PC-9 (cell line): ENCODE results near the gene CLDND1. TPM values are rescaled to one million over a fixed set of nuclear protein-coding genes. Genes with fewer than 3 reads are reported as not detected.
A peak's percentile ranks its signal among the peaks of the same experiment; 100 is the strongest.

Source experiments
- BruUV-seq: library from RNA; stranded (reverse); fragments of 400-500 nt; replicated peaks from 2 replicates; lab custom pipeline; 2021; lab: Mats Ljungman, UMichigan
- CTCF ChIA-PET: fragments of 300-600 bp; sonication (Branson Sonifier 250); formaldehyde crosslinking; loops from one replicate; lab custom pipeline; 2022; ENCODE audit warnings: antibody characterized with exemption; lab: Charles Lee
- POLR2A ChIA-PET: fragments of 300-600 bp; sonication (Branson Sonifier 250); formaldehyde crosslinking; loops from one replicate; lab custom pipeline; 2022; ENCODE audit warnings: antibody characterized with exemption; ENCODE audit not compliant: unreplicated experiment; lab: Charles Lee
- DNase-seq, 2 experiments: peaks; one replicate each; pipeline versions ENCODE4 v3.0.0 to v3.0.0-alpha.2; 2015 to 2022; ENCODE audit warnings: mixed read lengths in 1 of 2
- H2AFZ ChIP-seq: fragments of 200-600 bp; sonication (generic); 2 replicates; pipeline ENCODE4 v1.8.1; 2017; ENCODE audit warnings: antibody characterized with exemption
- H3F3A ChIP-seq: fragments of 200-600 bp; sonication (generic); 2 replicates; pipeline ENCODE4 v1.8.1; 2017; ENCODE audit warnings: antibody characterized with exemption, mild to moderate bottlenecking, low read depth; ENCODE audit not compliant: insufficient read depth
- H3K27ac ChIP-seq: fragments of 200-600 bp; sonication (generic); 2 replicates; pipeline ENCODE4 v1.6.1; 2016; ENCODE audit warnings: mixed run types
- H3K27me3 ChIP-seq: fragments of 200-600 bp; sonication (generic); 2 replicates; pipeline ENCODE4 v1.6.1; 2016; ENCODE audit warnings: low read depth, mixed run types; ENCODE audit not compliant: insufficient read depth
- H3K36me3 ChIP-seq: fragments of 200-600 bp; sonication (generic); 2 replicates; pipeline ENCODE4 v1.6.1; 2016; ENCODE audit warnings: low read depth, mixed run types
- H3K4me1 ChIP-seq: fragments of 200-600 bp; sonication (generic); replicated peaks from 2 replicates; pipeline ENCODE4 v1.6.1; 2016; ENCODE audit warnings: mixed run types; ENCODE audit not compliant: insufficient read depth
- H3K4me2 ChIP-seq: fragments of 200-600 bp; sonication (generic); 2 replicates; pipeline ENCODE4 v1.6.1; 2017; ENCODE audit warnings: mixed run types
- H3K4me3 ChIP-seq: fragments of 200-600 bp; sonication (generic); 2 replicates; pipeline ENCODE4 v1.6.1; 2016; ENCODE audit warnings: mixed run types
- H3K79me2 ChIP-seq: fragments of 200-600 bp; sonication (generic); 2 replicates; pipeline ENCODE4 v1.6.1; 2017; ENCODE audit warnings: low read depth, mixed run types
- H3K9me2 ChIP-seq: fragments of 200-600 bp; sonication (generic); 2 replicates; pipeline ENCODE4 v1.8.1; 2017; ENCODE audit warnings: mild to moderate bottlenecking; ENCODE audit not compliant: insufficient read depth
- H3K9me3 ChIP-seq: fragments of 200-600 bp; sonication (generic); 2 replicates; pipeline ENCODE4 v1.8.1; 2016; ENCODE audit warnings: low read depth; ENCODE audit not compliant: insufficient read depth
- H4K20me1 ChIP-seq: fragments of 200-600 bp; sonication (generic); 2 replicates; pipeline ENCODE4 v1.8.1; 2017; ENCODE audit not compliant: insufficient read depth
- EZH2 ChIP-seq: fragments of 200-600 bp; sonication (generic); IDR thresholded peaks from 2 replicates; pipeline ENCODE4 v1.8.0; 2017; ENCODE audit warnings: antibody characterized with exemption, low read depth
- intact Hi-C: fragments of 100-400 bp; cut with micrococcal nuclease; formaldehyde crosslinking; loops from one replicate; pipeline ENCODE4 v1.10.0; 2022; ENCODE audit not compliant: unreplicated experiment
- total RNA-seq: library from RNA; stranded (reverse); gene quantifications from 2 replicates; pipeline ENCODE4 v1.2.3, GENCODE V29; 2021
- TF ChIP-seq, protein P1 (sequence below): fragments of 200-600 bp; sonication (generic); conservative IDR thresholded peaks from 2 replicates; pipeline ENCODE4 v1.6.1; 2017; ENCODE audit warnings: mixed run types, antibody characterized with exemption, mild to moderate bottlenecking, moderate library complexity

The CLDND1 gene
- total RNA-seq, 1 experiment from 2014 or later = 143 TPM

DNA sequence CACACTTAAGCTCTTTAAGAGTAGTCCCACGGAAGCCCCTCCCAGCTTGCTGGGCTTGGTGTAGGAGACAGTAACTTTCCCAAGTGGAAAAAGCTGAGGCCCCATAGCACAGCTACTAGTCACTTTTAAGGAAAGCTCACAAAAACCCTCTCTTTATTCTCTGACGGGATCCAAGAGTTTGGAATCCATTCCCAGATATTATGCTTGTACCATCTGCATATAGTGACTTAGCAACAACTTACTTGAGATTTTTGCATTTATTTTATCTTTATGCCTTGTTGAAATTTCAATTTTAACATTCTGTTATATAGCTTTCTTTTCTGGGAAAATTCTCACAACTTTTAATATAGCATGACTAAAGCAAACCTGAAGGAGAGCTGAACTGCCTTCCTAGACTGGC is 28.5 kb upstream of the CLDND1 start:
- H3K36me3 ChIP-seq = no peaks in the 10 kb centered on the region
- H3F3A ChIP-seq = no peaks in the 10 kb centered on the region
- no peaks in the 10 kb centered on the region for H3K4me1 ChIP-seq
- H3K4me2 ChIP-seq = no peak overlapping the region
- H3K9me3 ChIP-seq = no peaks in the 10 kb centered on the region
- no peak overlapping the region for H2AFZ ChIP-seq
- no peaks in the 10 kb centered on the region for H4K20me1 ChIP-seq
- ChIA-PET POLR2A (no interaction called here), CTCF (no interaction called here)
- TF ChIP-seq, protein P1, sequence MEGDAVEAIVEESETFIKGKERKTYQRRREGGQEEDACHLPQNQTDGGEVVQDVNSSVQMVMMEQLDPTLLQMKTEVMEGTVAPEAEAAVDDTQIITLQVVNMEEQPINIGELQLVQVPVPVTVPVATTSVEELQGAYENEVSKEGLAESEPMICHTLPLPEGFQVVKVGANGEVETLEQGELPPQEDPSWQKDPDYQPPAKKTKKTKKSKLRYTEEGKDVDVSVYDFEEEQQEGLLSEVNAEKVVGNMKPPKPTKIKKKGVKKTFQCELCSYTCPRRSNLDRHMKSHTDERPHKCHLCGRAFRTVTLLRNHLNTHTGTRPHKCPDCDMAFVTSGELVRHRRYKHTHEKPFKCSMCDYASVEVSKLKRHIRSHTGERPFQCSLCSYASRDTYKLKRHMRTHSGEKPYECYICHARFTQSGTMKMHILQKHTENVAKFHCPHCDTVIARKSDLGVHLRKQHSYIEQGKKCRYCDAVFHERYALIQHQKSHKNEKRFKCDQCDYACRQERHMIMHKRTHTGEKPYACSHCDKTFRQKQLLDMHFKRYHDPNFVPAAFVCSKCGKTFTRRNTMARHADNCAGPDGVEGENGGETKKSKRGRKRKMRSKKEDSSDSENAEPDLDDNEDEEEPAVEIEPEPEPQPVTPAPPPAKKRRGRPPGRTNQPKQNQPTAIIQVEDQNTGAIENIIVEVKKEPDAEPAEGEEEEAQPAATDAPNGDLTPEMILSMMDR = no peak
- TF ChIP-seq EZH2 = no peak
- no peaks in the 10 kb centered on the region for H3K79me2 ChIP-seq
- no TSS peak for BruUV-seq
- no peak overlapping the region for H3K27ac ChIP-seq
- H3K9me2 ChIP-seq = no peaks in the 10 kb centered on the region
- H3K4me3 ChIP-seq = no peak overlapping the region
- intact Hi-C loops = no loop called here
- no peaks in the 10 kb centered on the region for H3K27me3 ChIP-seq
- DNase-seq = no peak

DNA sequence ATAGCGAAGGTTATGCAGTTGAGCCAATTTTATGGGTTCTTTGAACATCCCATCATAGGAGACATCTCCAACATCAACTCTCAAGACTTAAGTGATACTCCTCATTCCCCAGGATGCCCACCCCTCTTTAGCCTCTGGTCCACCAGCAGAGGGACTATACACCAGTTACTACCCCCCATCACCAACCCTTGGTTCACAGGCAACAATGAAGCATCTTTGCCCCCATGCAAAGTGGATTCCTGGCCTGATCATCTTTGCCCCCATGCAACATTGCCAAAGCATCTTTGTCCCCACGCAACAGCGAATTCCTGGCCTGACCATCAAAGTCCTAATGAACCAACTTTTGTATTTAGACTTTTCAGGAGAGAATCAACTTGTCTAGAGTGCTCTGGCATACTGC is 28.1 kb upstream of the CLDND1 start:
- Histone ChIP-seq H3K36me3 (no peaks in the 10 kb centered on the region), H3K9me3 (no peaks in the 10 kb centered on the region), H3K4me2 (no peak overlapping the region), H3K27ac (no peak overlapping the region), H4K20me1 (no peaks in the 10 kb centered on the region), H3F3A (no peaks in the 10 kb centered on the region), H3K4me3 (no peak overlapping the region), H3K27me3 (no peaks in the 10 kb centered on the region), H2AFZ (no peak overlapping the region), H3K4me1 (no peaks in the 10 kb centered on the region), H3K79me2 (no peaks in the 10 kb centered on the region), H3K9me2 (no peaks in the 10 kb centered on the region)
- DNase-seq = peak in 1 of 2 experiments; percentile 26
- TF ChIP-seq EZH2 = no peak
- TF ChIP-seq, protein P1 = no peak
- intact Hi-C loops = no loop called here
- ChIA-PET CTCF (no interaction called here), POLR2A (no interaction called here)
- BruUV-seq = no TSS peak

GRCh38 chr3:98548544-98548943 is 25.8 kb upstream of the CLDND1 start:
- intact Hi-C loops = no loop called here
- H3K79me2 ChIP-seq = no peaks in the 10 kb centered on the region
- BruUV-seq = no TSS peak
- no peaks in the 10 kb centered on the region; the same call in 1 of the 2 replicates for H3K9me3 ChIP-seq
- H3K36me3 ChIP-seq = no peaks in the 10 kb centered on the region
- H3K27ac ChIP-seq = no peak overlapping the region
- no peaks in the 10 kb centered on the region for H4K20me1 ChIP-seq
- no peaks in the 10 kb centered on the region for H3K4me1 ChIP-seq
- H3K4me3 ChIP-seq = no peak overlapping the region
- no peaks in the 10 kb centered on the region for H3F3A ChIP-seq
- CTCF ChIA-PET = no interaction called here
- H3K4me2 ChIP-seq = no peak overlapping the region
- POLR2A ChIA-PET = no interaction called here
- no peak for DNase-seq
- no peaks in the 10 kb centered on the region for H3K27me3 ChIP-seq
- H2AFZ ChIP-seq = 0 out of 2 replicates have a peak overlapping the region, but pooled peaks have one; percentile 3
- TF ChIP-seq, protein P1 = no peak
- TF ChIP-seq EZH2 = no peak
- no peaks in the 10 kb centered on the region for H3K9me2 ChIP-seq
